Measurements from ENCODE around the gene ULK4.
A peak's percentile ranks its signal among the peaks of the same experiment; 100 is the strongest.
"Not testable (repeated sequence)": the region's sequence is repeated elsewhere in the genome, so short reads cannot be mapped to it uniquely, and the experiment has no call there.

Gene ULK4

DNA sequence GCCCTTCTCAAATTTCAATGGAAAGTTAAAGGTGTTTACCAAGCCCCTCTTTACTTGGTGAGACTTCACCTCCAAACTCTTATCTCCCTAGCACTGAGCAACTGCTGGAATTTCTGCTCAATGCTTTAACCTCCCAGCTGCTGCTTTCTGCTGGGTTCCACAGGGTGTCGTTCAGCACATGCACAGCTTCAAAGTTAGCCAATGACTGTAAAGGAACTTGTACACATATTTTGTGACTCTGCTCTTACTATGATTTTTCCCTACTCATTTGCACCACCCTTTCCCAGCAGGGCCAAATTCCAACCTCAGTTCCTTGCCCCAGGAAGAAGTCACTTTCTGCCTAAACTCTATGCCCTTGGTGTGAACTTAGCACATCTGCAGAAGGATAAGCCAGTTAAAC lies 89.7 kb downstream of the ULK4 start:
- DNase-seq (ENCODE audit: low read depth, low spot score), result no peak

- no peak for DNase-seq (ENCODE audit: low read depth, low spot score)
These were observed 94.4 kb downstream of the ULK4 start for GRCh38 chr3:41867533-41867932.

DNA sequence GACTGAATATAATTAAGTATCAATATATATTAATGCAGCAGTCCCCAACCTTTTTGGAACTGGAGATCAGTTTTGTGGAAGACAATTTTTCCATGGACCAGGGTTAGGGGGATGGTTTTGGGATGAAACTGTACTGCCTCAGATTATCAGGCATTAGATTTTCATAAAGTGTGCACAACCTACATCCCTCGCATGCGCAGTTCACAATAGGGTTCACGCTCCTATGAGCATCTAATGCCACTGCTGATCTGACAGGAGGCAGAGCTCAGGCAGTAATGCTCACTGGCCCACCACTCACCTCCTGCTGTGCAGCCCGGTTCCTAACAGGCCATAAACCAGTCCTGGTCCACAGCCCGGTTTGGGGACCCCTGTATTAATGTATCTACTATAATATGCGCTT lies 95.6 kb downstream of the ULK4 start:
- no peak for DNase-seq (ENCODE audit: low read depth, low spot score)

DNA sequence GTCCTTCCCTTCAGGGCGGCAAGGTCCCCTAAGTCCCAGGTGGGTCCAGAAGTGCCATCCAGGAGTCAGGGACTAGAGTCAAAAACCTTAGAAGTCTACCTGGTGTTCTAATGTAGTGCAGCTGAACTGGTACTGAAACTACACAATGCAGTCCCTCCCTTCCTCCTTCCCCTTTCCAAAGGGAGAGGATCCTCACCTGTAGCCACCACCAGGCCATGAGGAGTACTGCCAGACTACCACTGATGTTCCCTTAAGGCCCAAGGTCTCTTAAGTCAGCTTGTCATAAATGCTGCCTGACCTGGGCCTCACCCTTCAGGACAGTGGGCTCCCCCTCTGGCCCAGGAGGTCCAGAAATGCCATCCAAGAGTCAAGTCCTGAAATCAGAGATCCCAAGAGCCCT lies 98.9 kb downstream of the ULK4 start:
- DNase-seq (ENCODE audit: low read depth, low spot score), result no peak

- not testable (repeated sequence) for DNase-seq (ENCODE audit: low read depth, low spot score)
These were observed 101.4 kb downstream of the ULK4 start for GRCh38 chr3:41860489-41860888.

DNA sequence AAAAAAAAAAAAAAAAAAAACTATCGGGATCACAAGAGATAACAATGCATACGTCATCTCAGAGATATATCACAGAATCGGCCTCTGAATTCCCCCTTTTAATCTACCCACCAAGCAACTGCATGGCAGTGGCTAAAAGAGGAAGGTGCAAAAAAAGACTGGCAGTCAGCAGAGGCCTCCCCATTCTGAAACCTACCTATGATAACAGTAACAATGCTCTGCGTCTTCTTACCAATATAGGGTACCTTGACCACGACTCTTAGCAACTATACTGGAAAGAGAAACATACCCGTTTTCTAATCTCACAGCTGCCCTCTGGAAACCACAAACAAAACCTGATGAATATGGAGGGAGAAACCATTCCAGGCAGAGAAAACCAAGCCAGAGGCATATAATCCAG lies 106.9 kb downstream of the ULK4 start:
- DNase-seq (ENCODE audit: low read depth, low spot score), result no peak

DNA sequence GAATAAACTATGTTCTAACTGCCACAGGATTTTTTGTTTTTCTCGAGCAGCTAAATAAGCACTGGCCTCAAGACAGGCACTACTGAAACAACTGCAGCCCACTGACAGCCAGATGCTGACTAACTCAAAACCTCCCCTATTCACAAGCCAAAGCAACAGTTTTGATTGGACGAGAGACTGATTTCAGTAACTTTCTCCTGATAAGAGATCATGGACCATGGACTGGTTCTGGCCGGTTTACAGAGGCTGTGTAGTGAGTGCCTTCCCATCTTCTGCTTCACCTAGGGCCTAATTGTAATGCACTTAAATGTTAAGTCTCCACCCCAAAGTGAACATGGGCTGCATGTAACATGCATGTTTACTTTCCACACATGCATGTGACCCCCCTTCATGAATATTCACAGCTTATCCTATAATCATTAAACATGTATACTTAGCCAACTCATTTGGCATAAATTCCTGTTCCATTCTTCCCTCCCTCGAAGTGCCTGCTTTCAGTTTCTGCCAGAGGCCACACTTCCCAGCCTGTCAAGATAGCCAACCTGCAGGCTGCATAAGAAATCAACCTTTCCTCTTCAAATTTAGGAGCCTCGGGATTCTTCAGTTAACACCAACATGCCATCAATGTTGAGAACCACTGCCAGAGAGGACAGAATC lies 108.2 kb downstream of the ULK4 start:
- peak; percentile 8 for DNase-seq (ENCODE audit: low read depth, low spot score)

DNA sequence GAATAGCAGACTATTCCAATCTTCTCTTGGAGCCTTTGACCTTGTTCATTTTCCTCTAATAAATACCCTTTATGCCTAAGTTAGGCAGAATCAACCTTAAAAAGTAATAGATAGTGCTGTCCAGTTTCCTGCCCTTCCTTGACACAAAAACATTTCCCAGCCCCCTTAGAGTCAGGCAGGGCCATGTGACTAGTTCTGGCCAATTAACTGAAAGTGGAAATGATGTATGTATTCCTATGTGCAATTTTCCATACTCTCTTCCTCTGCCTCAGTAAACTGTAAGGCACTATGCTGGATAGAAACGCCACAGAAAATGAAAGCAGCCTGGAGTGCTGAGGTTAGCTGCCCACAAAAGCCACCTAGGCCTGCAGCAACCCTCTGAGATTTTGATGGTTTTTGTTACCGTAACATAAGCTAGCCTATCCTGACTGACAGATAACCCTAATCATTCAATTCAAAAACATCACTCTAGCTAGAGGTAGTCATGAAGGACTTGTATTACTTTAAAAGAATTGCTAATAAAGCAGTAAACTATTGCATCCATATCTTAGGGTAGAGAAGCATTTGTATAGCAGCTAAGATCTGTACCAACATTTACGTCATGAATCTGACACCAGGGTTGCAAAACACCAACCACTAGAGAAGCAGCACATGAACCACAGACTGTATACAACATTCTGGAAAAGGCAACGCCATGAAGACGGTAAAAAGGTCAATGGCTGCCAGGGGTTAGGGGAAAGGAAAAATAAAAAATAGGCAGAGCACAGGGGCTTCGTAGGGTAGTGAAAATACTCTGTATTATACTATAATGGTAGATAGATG lies 112.9 kb downstream of the ULK4 start:
- no peak for DNase-seq (ENCODE audit: low read depth, low spot score)

DNA sequence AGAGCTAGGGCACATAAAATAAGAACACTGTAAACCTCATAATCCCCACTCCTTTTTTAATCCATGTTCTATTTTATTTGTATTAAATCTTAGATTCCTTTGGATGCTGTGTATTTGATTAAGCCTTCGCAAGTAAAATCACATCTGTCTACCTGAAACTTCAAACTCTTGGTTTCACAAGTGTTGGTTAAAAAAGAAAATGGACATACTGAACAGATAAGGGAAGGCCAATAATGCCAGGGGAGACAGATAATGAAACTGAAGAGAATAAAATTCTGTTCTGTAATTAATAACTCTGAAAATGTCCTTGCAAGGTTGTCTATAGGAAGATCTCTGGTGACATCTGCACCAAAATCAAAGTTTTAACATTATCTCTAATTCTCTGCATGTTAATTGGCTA lies 114.2 kb downstream of the ULK4 start:
- no peak for DNase-seq (ENCODE audit: low read depth, low spot score)

- peak; percentile 16 for DNase-seq (ENCODE audit: low read depth, low spot score)
These were observed 115.1 kb downstream of the ULK4 start for GRCh38 chr3:41846850-41847249.

GRCh38 chr3:41845826-41846225 lies 116.1 kb downstream of the ULK4 start:
- DNase-seq (ENCODE audit: low read depth, low spot score), result no peak

DNA sequence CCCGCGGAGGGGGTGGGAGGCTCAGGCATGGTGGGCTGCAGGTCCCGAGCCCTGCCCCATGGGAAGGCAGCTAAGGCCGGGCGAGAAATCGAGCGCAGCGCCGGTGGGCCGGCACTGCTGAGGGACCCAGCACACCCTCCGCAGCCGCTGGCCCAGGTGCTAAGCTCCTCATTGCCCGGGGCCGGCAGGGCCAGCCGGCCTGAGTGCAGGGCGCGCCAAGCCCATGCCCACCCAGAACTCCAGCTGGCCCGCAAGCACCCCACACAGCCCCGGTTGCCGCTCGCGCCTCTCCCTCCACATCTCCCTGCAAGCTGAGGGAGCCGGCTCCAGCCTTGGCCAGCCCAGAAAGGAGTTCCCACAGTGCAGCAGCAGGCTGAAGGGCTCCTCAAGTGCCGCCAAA lies 117.6 kb downstream of the ULK4 start:
- DNase-seq (ENCODE audit: low read depth, low spot score), result not testable (repeated sequence)

DNA sequence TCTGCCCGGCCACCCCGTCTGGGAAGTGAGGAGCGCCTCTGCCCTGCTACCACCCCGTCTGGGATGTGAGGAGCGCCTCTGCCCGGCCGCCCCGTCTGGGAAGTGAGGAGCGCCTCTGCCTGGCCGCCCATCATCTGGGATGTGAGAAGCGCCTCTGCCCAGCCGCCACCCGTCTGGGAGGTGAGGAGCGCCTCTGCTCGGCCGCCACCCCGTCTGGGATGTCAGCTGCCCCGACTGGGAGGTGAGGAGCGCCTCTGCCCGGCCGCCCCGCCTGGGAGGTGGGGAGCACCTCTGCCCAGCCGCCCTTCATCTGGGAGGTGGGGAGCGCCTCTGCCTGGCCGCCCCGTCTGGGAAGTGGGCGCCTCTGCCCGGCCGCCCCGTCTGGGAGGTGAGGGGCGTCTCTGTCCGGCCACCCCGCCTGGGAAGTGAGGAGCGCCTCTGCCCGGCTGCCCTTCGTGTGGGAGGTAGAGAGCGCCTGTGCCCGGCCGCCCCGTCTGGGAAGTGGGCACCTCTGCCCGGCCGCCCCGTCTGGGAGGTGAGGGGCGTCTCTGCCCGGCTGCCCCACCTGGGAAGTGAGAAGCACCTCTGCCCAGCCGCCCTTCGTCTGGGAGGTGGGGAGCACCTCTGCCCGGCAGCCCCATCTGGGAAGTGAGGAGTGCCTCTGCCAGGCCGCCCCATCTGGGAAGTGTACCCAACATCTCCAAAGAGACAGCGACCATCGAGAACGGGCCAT lies 120.8 kb downstream of the ULK4 start:
- not testable (repeated sequence) for DNase-seq (ENCODE audit: low read depth, low spot score)

DNA sequence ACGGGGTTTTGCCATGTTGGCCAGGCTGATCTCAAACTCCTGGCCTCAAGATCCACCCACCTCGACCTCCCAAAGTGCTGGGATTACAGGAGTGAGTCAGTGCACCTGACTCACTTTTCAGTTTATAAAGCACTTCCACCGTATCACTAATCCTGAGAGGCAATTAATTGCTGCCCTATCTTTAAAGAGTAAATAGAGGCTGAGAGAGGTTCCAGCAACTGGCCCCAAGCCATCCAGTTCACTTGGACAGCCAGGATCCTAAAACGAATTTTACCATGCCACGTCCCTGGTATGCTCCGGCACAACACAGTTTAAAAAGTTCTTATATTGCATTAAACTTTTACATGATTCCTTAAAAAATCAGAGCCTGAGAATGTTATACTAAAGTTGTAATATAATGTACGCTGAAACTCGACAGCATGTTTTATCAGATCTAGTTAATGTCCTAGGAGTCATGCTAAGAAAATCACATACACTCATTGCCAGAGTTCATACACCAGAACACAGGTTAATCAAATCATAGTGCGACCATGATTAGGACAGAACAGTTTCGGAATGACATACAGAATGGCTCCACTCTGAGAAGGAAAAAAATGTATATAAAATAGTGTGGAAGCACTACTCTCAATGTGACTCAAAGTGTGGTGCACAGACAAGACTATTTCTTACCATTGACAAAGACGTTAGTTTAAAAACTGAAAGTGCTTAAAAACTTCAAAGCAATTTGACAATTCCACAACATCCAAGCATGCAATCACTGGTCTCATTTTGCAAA lies 125.4 kb downstream of the ULK4 start:
- DNase-seq (ENCODE audit: low read depth, low spot score), result no peak

DNA sequence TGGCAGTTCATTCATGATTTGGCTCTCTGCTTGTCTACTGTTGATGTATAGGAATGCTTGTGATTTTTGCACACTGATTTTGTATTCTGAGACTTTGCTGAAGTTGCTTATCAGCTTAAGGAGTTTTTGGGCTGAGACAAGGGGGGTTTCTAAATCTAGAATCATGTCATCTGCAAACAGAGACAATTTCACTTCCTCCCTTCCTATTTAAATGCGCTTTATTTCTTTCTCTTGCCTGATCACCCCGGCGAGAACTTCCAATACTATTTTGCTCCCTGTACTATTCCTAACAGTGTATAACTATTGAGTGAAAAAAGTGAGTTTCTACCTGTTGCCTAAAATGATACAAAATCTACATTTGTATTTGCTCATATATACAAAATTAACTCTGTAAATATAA lies 128.3 kb downstream of the ULK4 start:
- DNase-seq (ENCODE audit: low read depth, low spot score), result no peak

DNA sequence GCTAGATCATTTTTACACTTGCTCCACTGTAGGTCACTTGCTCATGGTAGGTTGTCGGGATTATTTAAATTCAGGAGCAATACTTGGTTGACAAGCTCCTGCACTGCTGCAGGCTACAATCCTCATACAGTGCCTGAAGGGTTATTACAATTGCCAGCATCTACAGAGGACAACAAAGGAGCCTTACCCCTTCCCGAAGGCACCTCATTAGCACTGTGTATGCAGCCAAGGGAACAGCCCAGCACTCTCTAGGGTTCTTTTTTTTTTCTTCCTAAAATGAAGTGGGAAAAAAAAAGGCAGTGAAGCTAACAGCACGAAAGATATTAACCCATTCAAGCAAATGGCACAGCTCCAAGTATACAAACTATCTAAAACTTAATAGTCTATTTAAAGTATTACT lies 142.7 kb downstream of the ULK4 start:
- DNase-seq (ENCODE audit: low read depth, low spot score), result no peak

GRCh38 chr3:41808618-41809017 lies 153.3 kb downstream of the ULK4 start:
- no peak for DNase-seq (ENCODE audit: low read depth, low spot score)

- DNase-seq (ENCODE audit: low read depth, low spot score), result peak; percentile 74
These were observed 153.8 kb downstream of the ULK4 start for GRCh38 chr3:41808152-41808551.

- no peak for DNase-seq (ENCODE audit: low read depth, low spot score)
These were observed 166.9 kb downstream of the ULK4 start for GRCh38 chr3:41794748-41795589.

DNA sequence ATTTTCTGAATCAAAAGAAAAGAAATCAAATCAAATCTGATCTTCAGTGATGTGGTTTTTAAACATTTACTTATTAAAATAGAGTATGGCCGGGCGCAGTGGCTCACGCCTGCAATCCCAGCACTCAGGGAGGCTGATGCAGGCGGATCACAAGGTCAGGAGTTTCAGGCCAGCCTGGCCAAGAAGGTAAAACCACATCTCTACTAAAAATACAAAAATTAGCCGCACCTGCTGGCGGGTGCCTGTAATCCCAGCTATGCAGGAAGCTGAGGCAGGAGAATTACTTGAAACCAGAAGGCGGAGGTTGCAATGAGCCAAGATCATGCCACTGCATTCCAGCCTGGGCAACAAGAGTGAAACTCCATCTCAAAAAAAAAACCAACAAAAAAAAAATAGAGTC lies 169.1 kb downstream of the ULK4 start:
- peak; percentile 17 for DNase-seq (ENCODE audit: low read depth, low spot score)

- no peak for DNase-seq (ENCODE audit: low read depth, low spot score)
These were observed 192.8 kb downstream of the ULK4 start for GRCh38 chr3:41769106-41769505.

Data from astrocyte of the hippocampus (primary cell).